Cardiac fibroblast (primary cell): ENCODE data around the gene ZNF200.

Experiments
- DNase-seq, 2 donors: peaks; one replicate each; pipeline versions ENCODE4 v3.0.0 to v3.0.0-alpha.2; 2010; ENCODE audit warnings: low read depth in 2 of 2
- H3K4me3 ChIP-seq, 2 donors: replicated peaks in 1 of 2; 1 replicate in 1 of 2; 2 replicates in 1 of 2; pipeline ENCODE4 v1.5.1; 2011; ENCODE audit warnings: low read depth in 2 of 2, low read length in 2 of 2, mild to moderate bottlenecking in 2 of 2, moderate library complexity in 1 of 2
- TF ChIP-seq, protein P1 (sequence below): IDR thresholded peaks from one replicate; pipeline ENCODE4 v1.5.1; 2011; ENCODE audit warnings: low read depth, mild to moderate bottlenecking, low read length, inconsistent platforms

ZNF200 gene

DNA sequence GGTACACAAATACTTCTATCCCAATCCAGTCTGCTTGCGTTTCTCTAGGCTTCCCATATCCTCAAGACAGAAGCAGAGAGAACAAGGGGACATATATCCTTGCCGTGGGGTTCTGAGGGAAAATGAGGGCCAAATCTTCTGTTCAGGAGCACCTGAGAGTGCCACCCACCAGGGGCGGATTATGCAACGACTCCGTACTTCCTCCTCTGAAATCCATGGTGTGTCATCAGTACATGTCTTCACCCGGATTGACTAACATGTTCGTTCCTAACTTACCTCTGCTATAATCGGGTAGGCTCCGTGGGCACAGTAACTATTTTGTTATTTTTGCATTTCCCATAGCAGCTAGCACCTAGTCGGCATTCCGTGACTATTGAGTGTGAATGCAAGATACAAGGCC lies 7.8 kb upstream of the ZNF200 start:
- TF ChIP-seq, protein P1, sequence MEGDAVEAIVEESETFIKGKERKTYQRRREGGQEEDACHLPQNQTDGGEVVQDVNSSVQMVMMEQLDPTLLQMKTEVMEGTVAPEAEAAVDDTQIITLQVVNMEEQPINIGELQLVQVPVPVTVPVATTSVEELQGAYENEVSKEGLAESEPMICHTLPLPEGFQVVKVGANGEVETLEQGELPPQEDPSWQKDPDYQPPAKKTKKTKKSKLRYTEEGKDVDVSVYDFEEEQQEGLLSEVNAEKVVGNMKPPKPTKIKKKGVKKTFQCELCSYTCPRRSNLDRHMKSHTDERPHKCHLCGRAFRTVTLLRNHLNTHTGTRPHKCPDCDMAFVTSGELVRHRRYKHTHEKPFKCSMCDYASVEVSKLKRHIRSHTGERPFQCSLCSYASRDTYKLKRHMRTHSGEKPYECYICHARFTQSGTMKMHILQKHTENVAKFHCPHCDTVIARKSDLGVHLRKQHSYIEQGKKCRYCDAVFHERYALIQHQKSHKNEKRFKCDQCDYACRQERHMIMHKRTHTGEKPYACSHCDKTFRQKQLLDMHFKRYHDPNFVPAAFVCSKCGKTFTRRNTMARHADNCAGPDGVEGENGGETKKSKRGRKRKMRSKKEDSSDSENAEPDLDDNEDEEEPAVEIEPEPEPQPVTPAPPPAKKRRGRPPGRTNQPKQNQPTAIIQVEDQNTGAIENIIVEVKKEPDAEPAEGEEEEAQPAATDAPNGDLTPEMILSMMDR, result no peak
- no peak overlapping the region for H3K4me3 ChIP-seq
- DNase-seq, result no peak

DNA sequence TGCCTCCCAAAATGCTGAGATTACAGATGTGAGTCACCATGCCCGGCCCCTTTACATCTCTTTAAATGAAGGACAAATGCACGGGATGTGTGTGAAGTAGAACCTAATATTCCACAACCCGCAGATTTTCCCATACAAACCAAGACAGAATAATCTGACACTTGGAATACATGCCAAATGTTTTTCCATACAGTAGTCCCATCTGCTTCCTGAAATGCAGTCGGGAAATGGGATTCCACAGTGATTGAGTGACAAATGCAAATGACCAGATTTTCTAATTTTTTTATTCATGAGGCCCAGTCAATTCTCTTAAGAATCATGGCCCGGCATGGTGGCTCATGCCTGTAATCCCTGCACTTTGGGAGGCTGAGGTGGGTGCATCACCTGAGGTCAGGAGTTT lies 6.8 kb upstream of the ZNF200 start:
- TF ChIP-seq, protein P1, result no peak
- no peak overlapping the region for H3K4me3 ChIP-seq
- no peak for DNase-seq

DNA sequence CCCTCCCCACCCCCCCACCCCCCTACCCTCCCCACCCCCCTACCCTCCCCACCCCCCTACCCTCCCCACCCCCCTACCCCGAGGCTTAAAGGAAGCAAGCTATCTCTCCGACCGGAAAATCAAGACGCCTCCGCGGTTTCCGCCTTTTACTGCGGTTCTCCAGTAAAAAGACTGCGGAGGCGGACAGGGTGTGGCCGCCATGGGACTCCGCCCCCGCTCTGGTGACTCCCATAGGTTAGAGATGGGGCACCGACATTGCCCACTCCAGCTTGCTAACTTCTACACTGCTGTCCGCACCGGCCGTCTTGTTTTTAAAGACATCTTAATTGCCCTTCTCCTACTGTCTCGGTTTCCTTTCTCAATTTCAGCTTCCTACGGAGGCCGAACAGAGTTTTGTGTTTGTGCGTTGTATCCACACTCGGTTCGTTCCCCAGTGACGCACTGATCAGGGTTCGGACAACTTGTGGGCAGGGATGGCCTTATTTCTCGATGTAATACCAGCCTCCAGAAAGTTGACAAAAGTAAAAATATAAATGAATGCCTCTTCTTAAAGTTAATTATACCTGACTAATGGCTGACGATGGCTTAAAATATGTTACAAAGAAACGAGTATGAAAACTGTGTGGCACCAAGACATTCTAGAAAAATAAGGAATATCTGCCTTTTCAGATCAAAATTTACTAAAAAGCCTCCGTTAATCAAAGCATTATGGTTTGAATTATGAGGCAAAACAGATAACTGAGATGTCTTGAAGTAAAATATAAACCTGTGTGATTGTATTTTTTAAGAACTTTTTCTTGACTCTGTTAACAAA lies 1.1 kb upstream of the ZNF200 start:
- no peak for DNase-seq
- TF ChIP-seq, protein P1, result no peak
- H3K4me3 ChIP-seq, result no peak overlapping the region

DNA sequence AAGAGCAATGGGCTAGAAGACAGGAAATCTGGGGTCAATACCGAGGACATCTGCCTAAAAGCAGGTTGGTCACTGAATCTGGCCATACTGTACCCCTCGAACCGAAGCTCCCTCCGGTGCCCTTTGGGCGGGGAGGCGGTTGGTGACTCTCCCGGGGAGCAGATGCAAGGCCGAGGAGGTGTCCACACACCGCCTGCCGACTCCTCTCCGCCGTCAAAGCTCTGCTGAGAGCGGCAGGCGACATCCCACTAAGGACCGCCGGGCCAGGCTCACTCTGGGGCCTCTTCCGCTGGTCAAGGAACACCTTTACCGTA lies 458 bp downstream of the ZNF200 start:
- no peak for DNase-seq
- H3K4me3 ChIP-seq, result peak overlapping the region; percentile 77 to 98
- TF ChIP-seq, protein P1, result no peak

DNA sequence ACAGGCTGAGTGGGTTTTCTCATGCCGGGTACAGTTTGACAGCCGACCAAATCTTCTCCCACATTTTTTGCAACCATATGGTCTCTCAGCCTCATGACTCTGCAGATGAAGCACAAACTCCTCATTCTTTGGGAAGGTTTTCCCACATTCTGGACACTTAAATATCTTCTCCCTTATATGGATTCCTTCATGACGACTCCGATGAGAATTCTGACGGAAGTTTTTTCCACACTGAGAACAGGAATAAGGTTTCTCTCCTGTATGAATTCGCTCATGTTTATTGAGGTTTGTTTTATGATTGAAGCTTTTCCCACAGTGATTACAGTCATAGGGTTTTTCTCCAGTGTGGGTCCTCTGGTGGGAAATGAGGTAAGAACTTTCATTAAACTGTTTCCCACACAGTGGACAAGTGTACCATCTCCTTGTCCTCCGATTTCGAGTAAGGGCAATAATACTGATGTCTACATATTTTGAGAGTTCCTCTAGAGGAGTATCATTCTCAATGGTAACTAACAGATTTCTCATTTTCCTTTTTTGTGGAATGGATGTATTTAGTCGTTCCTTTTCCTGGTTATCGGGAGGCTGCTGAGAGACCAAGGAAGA lies 10.9 kb downstream of the ZNF200 start:
- DNase-seq, result peak; percentile 3 to 28
- no peak overlapping the region for H3K4me3 ChIP-seq
- TF ChIP-seq, protein P1, result no peak

DNA sequence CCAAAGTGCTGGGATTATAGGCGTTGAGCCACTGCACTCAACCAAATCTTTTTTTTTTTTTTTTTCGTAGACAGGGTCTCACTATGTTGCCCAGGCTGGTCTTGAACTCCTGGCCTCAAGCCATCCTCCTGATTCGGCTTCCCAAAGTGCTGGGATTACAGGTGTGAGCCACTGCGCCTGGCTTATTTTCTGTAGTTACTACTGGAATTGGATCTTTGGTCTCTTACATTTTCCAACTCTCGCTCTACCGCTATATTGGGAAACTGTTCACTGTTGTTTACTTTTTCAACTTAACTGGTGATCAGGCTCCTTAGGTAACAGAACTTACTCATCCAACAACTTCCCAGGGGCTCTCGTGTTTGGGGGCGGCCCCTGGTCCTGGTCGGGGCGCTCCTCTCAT lies 14.1 kb downstream of the ZNF200 start:
- no peak for DNase-seq

More for the DNA sequence above, 14.1 kb downstream of the ZNF200 start:
- TF ChIP-seq, protein P1, result no peak
- H3K4me3 ChIP-seq, result no peak overlapping the region
